HG03135 (cell line): ENCODE measurements around the gene ICE2.

Source experiments
- ATAC-seq: cut with Tn5 transposase; IDR thresholded peaks from one replicate; pipeline ENCODE4 v1.9.1; 2021; ENCODE audit warnings: mild to moderate bottlenecking, moderate library complexity; ENCODE audit not compliant: unreplicated experiment

Gene ICE2

DNA sequence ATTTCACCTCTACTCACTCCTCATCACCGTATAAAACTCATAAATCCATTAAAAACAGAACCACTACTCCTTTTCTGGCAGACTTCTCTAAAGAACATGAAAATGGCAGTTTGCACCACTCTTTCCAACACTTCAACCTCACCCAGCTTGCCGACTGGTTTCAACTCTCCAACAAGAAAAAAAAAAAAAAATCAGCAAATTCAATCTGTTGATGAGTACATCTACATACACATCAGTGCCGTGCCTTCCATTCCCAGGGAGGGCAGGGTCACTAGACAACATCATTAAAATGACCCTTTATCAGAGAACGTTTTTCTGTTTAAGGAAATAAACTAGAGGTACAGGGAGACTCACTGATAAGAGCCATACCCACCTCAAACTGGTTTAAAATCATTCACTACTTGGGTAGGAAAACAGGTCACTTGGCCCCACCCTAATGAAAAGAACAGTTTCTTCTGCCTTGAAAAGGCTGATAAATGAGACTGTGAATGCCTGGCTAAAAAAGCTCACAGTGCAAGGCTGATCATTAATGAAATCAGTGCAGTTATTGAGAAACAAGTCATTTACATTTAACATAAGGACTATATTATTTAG is 87.1 kb downstream of the ICE2 start:
- ATAC-seq: no peak

GRCh38 chr15:60390871-60391501 is 88.0 kb downstream of the ICE2 start:
- no peak for ATAC-seq

GRCh38 chr15:60390231-60390630 is 88.7 kb downstream of the ICE2 start:
- no peak for ATAC-seq

DNA sequence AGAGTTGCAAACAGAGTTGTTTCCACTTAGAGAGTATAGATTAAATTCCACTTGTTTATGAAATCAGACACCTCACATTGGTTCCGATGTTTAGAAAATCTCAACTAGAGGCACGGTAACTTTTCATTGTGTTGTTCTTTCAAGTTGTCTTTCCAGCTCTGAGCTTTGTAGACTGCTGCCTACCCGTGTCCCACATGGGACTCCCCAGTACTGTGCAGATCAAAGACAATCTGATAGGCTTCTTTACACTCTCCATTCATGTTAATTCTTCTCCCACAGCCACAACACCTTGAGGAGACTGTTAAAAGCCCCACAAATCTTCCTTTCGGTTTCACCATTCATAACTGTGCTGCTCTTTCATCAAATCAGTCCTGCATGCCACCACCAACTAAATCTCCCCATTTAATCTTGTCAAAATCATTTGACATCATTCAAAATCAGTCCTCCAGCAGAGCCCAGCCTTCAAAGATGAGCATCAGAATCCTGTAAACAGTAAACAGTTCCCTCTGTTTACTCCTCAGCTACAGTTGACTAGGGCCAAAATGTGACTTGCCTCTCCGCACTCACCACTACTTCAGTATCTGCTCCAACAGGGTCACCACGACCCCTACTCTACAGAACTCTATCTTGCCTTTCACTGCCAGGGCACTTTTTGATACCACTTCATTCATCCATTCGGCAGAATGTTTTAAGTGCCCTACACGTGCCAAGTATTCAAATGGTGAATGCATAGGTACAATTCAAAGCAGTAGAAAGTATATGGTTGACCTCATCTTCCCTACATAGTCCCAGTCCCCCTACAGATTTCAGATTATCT is 89.5 kb downstream of the ICE2 start:
- no peak for ATAC-seq

- no peak for ATAC-seq
Measured at GRCh38 chr15:60387321-60387720, 91.6 kb downstream of the ICE2 start.

GRCh38 chr15:60386615-60387014 is 92.3 kb downstream of the ICE2 start:
- no peak for ATAC-seq

- ATAC-seq: no peak
Measured at GRCh38 chr15:60385620-60386552, 93.1 kb downstream of the ICE2 start.

GRCh38 chr15:60384526-60385126 is 94.3 kb downstream of the ICE2 start:
- ATAC-seq: no peak

DNA sequence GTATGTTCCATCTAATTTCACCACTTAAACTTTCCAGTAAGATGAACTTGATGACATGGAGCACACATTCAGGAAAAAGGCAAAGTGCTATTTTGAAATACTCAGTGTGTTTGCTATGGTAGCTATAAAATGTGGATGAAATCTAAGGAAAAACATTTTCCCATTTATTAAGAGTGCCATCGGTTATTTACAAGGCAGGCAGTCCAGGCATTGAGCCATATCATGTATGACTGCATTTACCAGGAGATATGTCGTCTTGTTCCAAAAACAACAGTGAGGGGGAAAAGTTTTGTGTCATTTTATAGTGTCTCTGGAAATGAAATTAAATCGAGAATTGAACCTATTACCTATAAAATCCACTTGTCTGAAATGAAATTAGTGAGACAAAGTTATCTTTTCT is 94.9 kb downstream of the ICE2 start:
- ATAC-seq: no peak

GRCh38 chr15:60382773-60383674 is 95.9 kb downstream of the ICE2 start:
- no peak for ATAC-seq

DNA sequence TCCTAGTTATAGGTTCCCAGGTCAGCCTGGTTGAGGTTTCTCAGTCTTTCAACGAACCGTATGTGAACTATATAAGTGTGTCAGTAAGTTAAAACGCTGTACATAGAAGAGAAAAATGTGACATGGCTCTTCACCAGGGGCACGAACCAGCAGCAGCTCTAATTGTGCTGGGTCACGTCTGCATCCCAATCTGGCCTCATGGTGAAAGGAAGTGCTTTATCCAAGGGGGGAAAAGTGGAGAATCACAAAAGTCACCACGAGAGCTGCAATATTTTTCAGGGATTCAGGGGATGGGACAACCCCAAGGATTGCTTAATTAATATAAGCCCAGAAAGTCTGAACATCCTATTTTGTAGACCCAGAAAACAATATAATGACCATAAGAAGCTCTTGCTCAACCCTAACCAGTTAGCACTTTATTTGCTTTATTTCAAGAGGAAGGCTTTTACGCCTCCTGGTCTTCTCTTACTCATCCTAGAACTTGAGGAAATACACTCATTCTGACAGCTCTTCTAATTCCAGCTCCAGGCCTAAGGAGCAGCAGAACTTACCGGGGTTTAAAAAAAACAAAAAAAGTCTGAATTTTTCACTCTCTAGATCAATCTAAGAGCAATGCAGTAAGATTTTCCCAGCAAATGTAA is 97.7 kb downstream of the ICE2 start:
- ATAC-seq: no peak

GRCh38 chr15:60379525-60380274 is 99.2 kb downstream of the ICE2 start:
- ATAC-seq: no peak

- ATAC-seq: no peak
Measured at GRCh38 chr15:60379185-60379524, 99.8 kb downstream of the ICE2 start.

- ATAC-seq: no peak
Measured at GRCh38 chr15:60376677-60377095, 102.3 kb downstream of the ICE2 start.

- ATAC-seq: no peak
Measured at GRCh38 chr15:60375306-60375705, 103.6 kb downstream of the ICE2 start.

GRCh38 chr15:60374628-60375081 is 104.3 kb downstream of the ICE2 start:
- no peak for ATAC-seq

DNA sequence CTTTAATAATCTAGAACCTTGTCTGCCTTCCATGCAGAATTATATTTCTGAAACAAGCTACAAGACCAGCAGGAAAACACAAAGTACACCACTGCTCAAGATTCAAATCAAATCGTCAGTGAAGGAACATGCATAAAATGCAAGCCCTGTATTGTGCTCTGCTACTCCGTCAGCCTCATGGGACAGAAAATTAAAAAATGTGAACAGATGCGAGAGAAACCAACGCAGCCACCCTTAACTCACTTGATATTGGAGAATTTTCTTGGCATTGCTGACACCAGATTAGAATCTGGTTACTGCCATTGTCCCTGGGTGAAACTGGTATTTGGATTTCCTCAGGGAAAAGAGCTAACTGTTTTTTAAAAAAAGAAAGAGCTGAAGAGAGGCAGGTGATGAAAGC is 104.7 kb downstream of the ICE2 start:
- ATAC-seq: no peak

GRCh38 chr15:60373745-60374144 is 105.2 kb downstream of the ICE2 start:
- no peak for ATAC-seq
